PC-3 (cell line): ENCODE results near the gene ATP13A4. TPM values are rescaled to one million over a fixed set of nuclear protein-coding genes. Genes with fewer than 3 reads are reported as not detected.

Experiments used
- ATAC-seq: fragments of 200-7000 bp; cut with Tn5 transposase; 2 replicates; pipeline ENCODE4 v1.9.1; 2020; ENCODE audit warnings: mild to moderate bottlenecking, moderate library complexity
- BruUV-seq: library from RNA; stranded (reverse); fragments of 400-500 nt; replicated peaks from 2 replicates; lab custom pipeline; 2021; lab: Mats Ljungman, UMichigan
- CTCF ChIA-PET: fragments of 300-600 bp; sonication (Branson Sonifier 250); formaldehyde crosslinking; loops from one replicate; lab custom pipeline; 2022; ENCODE audit warnings: antibody characterized with exemption; lab: Charles Lee
- POLR2A ChIA-PET: fragments of 300-600 bp; sonication (Branson Sonifier 250); formaldehyde crosslinking; loops from one replicate; lab custom pipeline; 2022; ENCODE audit warnings: antibody characterized with exemption; ENCODE audit not compliant: unreplicated experiment; lab: Charles Lee
- DNase-seq: peaks from one replicate; pipeline ENCODE4 v3.0.0-alpha.2; 2015
- H2AFZ ChIP-seq: fragments of 300-600 bp; sonication (generic); 2 replicates; pipeline ENCODE4 v1.6.0; 2016; ENCODE audit warnings: antibody characterized with exemption, low read length
- H3F3A ChIP-seq: fragments of 300-600 bp; sonication (generic); one replicate; pipeline ENCODE4 v1.6.0; 2017; ENCODE audit warnings: antibody characterized with exemption, low read length, control low read depth, mild to moderate bottlenecking; ENCODE audit not compliant: unreplicated experiment
- H3K27ac ChIP-seq: fragments of 300-600 bp; sonication (generic); 2 replicates; pipeline ENCODE4 v1.5.1; 2016; ENCODE audit warnings: mild to moderate bottlenecking, low read length
- H3K27me3 ChIP-seq: fragments of 300-600 bp; sonication (generic); 2 replicates; pipeline ENCODE4 v1.6.1; 2016; ENCODE audit warnings: low read length, mixed read lengths
- H3K36me3 ChIP-seq: fragments of 300-600 bp; sonication (generic); 2 replicates; pipeline ENCODE4 v1.6.1; 2016; ENCODE audit warnings: low read depth, mixed run types, low read length, mixed read lengths
- H3K4me1 ChIP-seq: fragments of 300-600 bp; sonication (generic); 2 replicates; pipeline ENCODE4 v1.5.1; 2016; ENCODE audit warnings: low read length; ENCODE audit not compliant: insufficient read depth
- H3K4me2 ChIP-seq: fragments of 300-600 bp; sonication (generic); 2 replicates; pipeline ENCODE4 v1.6.0; 2016; ENCODE audit warnings: low read length
- H3K4me3 ChIP-seq: fragments of 300-600 bp; sonication (generic); 2 replicates; pipeline ENCODE4 v1.5.1; 2016; ENCODE audit warnings: mild to moderate bottlenecking, low read length, mixed read lengths
- H3K79me2 ChIP-seq: fragments of 300-600 bp; sonication (generic); 2 replicates; pipeline ENCODE4 v1.6.1; 2017; ENCODE audit warnings: low read length, mixed read lengths
- H3K9ac ChIP-seq: fragments of 300-600 bp; sonication (generic); 2 replicates; pipeline ENCODE4 v1.6.0; 2016; ENCODE audit warnings: mild to moderate bottlenecking, low read length
- H3K9me2 ChIP-seq: fragments of 300-600 bp; sonication (generic); replicated peaks from 2 replicates; pipeline ENCODE4 v1.6.1; 2016; ENCODE audit warnings: mixed run types, low read length, mixed read lengths
- H3K9me3 ChIP-seq: fragments of 300-600 bp; sonication (generic); 2 replicates; pipeline ENCODE4 v1.6.1; 2016; ENCODE audit warnings: low read length, mixed read lengths
- H4K20me1 ChIP-seq: fragments of 300-600 bp; sonication (generic); 2 replicates; pipeline ENCODE4 v1.6.1; 2016; ENCODE audit warnings: low read length, mixed read lengths
- EZH2 ChIP-seq: fragments of 300-600 bp; sonication (generic); IDR thresholded peaks from one replicate; pipeline ENCODE4 v1.6.1; 2017; ENCODE audit warnings: antibody characterized with exemption, mild to moderate bottlenecking, low read length; ENCODE audit not compliant: unreplicated experiment
- EZH2phosphoT487 ChIP-seq: fragments of 300-600 bp; sonication (generic); IDR thresholded peaks from 2 replicates; pipeline ENCODE4 v1.6.1; 2018; ENCODE audit warnings: mild to moderate bottlenecking, antibody characterized with exemption, low read length, borderline replicate concordance
- intact Hi-C: fragments of 100-400 bp; cut with micrococcal nuclease; formaldehyde crosslinking; loops from 2 replicates; pipeline ENCODE4 v1.9.0; 2023
- total RNA-seq: library from RNA; depleted of rRNA; stranded (reverse); fragments of >200 nt; gene quantifications from 2 replicates; pipeline ENCODE4 v1.2.3, GENCODE V29; 2014
- TF ChIP-seq, protein P1 (sequence below): fragments of 300-600 bp; sonication (generic); conservative IDR thresholded peaks from 2 replicates; pipeline ENCODE4 v1.5.1; 2017; ENCODE audit warnings: antibody characterized with exemption, low read depth, mild to moderate bottlenecking, low read length

ATP13A4 gene
- total RNA-seq, 1 experiment from 2014 or later = not detected

DNA sequence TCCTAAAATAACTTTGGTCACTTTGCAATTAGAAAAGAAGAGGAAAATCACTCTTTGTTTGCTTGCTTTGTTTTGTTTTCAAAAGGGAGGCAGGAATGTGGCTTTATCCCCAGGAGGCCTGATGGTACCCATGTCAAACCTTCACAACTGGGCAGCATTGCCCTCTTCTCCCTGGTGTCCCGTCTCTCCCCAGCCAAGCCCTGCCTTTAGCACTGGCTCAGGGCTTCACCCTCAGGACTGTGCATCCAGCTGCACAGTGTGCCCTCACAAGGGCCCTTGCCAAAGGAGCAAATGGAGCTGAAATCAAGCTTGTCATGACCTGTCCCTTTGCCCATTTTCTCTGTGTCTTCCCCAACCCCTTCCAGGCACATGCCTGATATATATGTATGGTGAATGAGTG is 147.0 kb downstream of the ATP13A4 start:
- no peaks in the 10 kb centered on the region for H3K4me1 ChIP-seq
- peaks cover 59% of the 10 kb centered on the region for H3K27me3 ChIP-seq
- BruUV-seq = no TSS peak
- ATAC-seq (no peak), DNase-seq (no peak)
- ChIA-PET CTCF (no interaction called here), POLR2A (no interaction called here)
- no peaks in the 10 kb centered on the region for H3K79me2 ChIP-seq
- no peaks in the 10 kb centered on the region for H3K9me2 ChIP-seq
- no peak overlapping the region for H3K4me3 ChIP-seq
- intact Hi-C loops = no loop called here
- H4K20me1 ChIP-seq = no peaks in the 10 kb centered on the region
- no peak overlapping the region for H3K4me2 ChIP-seq
- no peaks in the 10 kb centered on the region for H3K36me3 ChIP-seq
- H3K27ac ChIP-seq = no peak overlapping the region
- no peak overlapping the region for H2AFZ ChIP-seq
- H3K9ac ChIP-seq = no peak overlapping the region
- no peaks in the 10 kb centered on the region for H3K9me3 ChIP-seq
- TF ChIP-seq, protein P1, sequence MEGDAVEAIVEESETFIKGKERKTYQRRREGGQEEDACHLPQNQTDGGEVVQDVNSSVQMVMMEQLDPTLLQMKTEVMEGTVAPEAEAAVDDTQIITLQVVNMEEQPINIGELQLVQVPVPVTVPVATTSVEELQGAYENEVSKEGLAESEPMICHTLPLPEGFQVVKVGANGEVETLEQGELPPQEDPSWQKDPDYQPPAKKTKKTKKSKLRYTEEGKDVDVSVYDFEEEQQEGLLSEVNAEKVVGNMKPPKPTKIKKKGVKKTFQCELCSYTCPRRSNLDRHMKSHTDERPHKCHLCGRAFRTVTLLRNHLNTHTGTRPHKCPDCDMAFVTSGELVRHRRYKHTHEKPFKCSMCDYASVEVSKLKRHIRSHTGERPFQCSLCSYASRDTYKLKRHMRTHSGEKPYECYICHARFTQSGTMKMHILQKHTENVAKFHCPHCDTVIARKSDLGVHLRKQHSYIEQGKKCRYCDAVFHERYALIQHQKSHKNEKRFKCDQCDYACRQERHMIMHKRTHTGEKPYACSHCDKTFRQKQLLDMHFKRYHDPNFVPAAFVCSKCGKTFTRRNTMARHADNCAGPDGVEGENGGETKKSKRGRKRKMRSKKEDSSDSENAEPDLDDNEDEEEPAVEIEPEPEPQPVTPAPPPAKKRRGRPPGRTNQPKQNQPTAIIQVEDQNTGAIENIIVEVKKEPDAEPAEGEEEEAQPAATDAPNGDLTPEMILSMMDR = no peak
- no peak for TF ChIP-seq EZH2
- TF ChIP-seq EZH2phosphoT487 = no peak
- no peaks in the 10 kb centered on the region for H3F3A ChIP-seq

- BruUV-seq = no TSS peak
- intact Hi-C loops = no loop called here
- no peaks in the 10 kb centered on the region for H3F3A ChIP-seq
- H3K4me2 ChIP-seq = no peak overlapping the region
- CTCF ChIA-PET = no interaction called here
- no peak for TF ChIP-seq EZH2
- TF ChIP-seq, protein P1 = no peak
- TF ChIP-seq EZH2phosphoT487 = no peak
- H2AFZ ChIP-seq = no peak overlapping the region
- no peak overlapping the region for H3K4me3 ChIP-seq
- no peak overlapping the region for H3K27ac ChIP-seq
- H3K79me2 ChIP-seq = no peaks in the 10 kb centered on the region
- peaks cover 59% of the 10 kb centered on the region for H3K27me3 ChIP-seq
- no peaks in the 10 kb centered on the region for H3K9me3 ChIP-seq
- ATAC-seq = no peak
- no peaks in the 10 kb centered on the region for H3K36me3 ChIP-seq
- POLR2A ChIA-PET = no interaction called here
- no peak for DNase-seq
- no peak overlapping the region for H3K9ac ChIP-seq
- H3K9me2 ChIP-seq = no peaks in the 10 kb centered on the region
- H4K20me1 ChIP-seq = no peaks in the 10 kb centered on the region
- H3K4me1 ChIP-seq = no peaks in the 10 kb centered on the region
Observed at GRCh38 chr3:193407112-193407511, 147.6 kb downstream of the ATP13A4 start.

DNA sequence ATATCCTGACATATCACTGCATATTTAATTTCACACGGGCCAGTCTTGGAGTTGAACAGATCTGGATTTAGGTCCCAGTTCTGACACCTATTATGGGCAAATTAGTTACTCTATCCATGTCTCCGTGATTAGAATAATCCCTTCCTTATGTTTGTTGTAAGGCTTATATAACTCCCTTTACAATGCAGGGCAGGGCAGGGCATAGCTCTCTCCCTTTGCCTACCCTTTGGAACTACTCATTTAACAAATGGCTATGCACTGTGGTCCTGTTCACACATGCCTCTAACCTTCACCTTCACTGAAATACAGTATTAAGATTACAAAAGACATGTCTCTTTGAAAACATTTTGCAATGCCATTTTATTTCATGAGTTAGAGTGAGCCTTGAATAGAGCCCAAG is 151.4 kb downstream of the ATP13A4 start:
- H3K27ac ChIP-seq = no peak overlapping the region
- H3K79me2 ChIP-seq = no peaks in the 10 kb centered on the region
- H3K9me2 ChIP-seq = no peaks in the 10 kb centered on the region
- DNase-seq (no peak), ATAC-seq (no peak)
- no peaks in the 10 kb centered on the region for H3K4me1 ChIP-seq
- no peaks in the 10 kb centered on the region for H4K20me1 ChIP-seq
- intact Hi-C loops = no loop called here
- no peaks in the 10 kb centered on the region for H3K9me3 ChIP-seq
- H3K4me3 ChIP-seq = no peak overlapping the region
- H3K4me2 ChIP-seq = no peak overlapping the region
- CTCF ChIA-PET = no interaction called here
- H3K36me3 ChIP-seq = no peaks in the 10 kb centered on the region
- no peak overlapping the region for H3K9ac ChIP-seq
- BruUV-seq = no TSS peak
- no peak overlapping the region for H2AFZ ChIP-seq
- no peaks in the 10 kb centered on the region for H3F3A ChIP-seq
- peaks cover 64% of the 10 kb centered on the region for H3K27me3 ChIP-seq
- POLR2A ChIA-PET = no interaction called here
- TF ChIP-seq EZH2 = no peak
- TF ChIP-seq, protein P1 = no peak
- TF ChIP-seq EZH2phosphoT487 = no peak
